Measurements from ENCODE around the gene NFE2L3.
"Not testable (repeated sequence)": the region's sequence is repeated elsewhere in the genome, so short reads cannot be mapped to it uniquely, and the experiment has no call there.

Gene NFE2L3

DNA sequence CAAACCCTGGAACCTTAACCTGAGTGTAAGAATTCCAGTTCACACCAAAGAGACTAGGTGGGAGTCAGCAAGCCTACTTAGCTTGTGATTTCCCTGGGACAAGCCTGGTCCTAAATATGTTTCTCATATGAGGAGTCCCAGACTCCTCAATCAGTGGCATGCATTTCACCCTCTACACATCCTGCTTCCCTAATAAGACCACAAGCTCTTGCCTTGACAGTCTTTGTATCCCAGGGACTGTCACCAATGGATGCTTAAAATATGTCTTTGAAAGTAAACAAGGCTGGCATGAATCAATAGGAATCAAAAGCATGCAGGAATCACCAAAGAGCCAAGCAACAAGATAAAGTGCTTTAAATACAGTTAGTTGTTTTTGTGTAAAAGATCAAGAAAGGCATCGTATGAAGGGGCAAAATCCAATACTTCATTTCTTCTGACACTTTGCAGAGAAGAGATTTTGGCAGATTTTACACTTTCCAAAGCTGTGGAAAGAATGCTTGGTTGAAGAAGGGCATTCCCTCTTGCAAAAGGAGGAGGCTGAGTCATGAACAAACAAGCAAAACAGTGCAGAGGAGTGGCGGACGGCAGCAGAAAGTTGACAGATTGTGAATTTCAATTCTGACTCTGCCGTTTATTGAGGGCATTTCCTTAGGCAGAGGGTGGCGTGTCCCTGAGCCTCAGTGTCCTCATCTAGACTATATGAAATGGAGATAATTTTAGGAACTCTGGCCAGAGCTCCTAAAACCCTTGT, 8.5 kb upstream of the NFE2L3 start:
- DNase-seq: no peak
- intact Hi-C loops (cut with DNase I; ENCODE audit: low total_unique reads): loop anchor here (10.0 kb wide), 1 partner anchor 1291 kb away; no protein-coding TSS in a partner anchor
- H3K27ac ChIP-seq: no peak overlapping the region
- no peaks in the 10 kb centered on the region for H3K36me3 ChIP-seq
- TF ChIP-seq, protein P1, sequence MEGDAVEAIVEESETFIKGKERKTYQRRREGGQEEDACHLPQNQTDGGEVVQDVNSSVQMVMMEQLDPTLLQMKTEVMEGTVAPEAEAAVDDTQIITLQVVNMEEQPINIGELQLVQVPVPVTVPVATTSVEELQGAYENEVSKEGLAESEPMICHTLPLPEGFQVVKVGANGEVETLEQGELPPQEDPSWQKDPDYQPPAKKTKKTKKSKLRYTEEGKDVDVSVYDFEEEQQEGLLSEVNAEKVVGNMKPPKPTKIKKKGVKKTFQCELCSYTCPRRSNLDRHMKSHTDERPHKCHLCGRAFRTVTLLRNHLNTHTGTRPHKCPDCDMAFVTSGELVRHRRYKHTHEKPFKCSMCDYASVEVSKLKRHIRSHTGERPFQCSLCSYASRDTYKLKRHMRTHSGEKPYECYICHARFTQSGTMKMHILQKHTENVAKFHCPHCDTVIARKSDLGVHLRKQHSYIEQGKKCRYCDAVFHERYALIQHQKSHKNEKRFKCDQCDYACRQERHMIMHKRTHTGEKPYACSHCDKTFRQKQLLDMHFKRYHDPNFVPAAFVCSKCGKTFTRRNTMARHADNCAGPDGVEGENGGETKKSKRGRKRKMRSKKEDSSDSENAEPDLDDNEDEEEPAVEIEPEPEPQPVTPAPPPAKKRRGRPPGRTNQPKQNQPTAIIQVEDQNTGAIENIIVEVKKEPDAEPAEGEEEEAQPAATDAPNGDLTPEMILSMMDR (IDR thresholded peaks at IDR 0.05): no peak
- H3K27me3 ChIP-seq: no peaks in the 10 kb centered on the region
- no peaks in the 10 kb centered on the region for H3K9me3 ChIP-seq
- no peak overlapping the region for H3K4me3 ChIP-seq
- H3K4me1 ChIP-seq: peaks cover 0 to 5% (median 0%) of the 10 kb centered on the region in 4 donors

DNA sequence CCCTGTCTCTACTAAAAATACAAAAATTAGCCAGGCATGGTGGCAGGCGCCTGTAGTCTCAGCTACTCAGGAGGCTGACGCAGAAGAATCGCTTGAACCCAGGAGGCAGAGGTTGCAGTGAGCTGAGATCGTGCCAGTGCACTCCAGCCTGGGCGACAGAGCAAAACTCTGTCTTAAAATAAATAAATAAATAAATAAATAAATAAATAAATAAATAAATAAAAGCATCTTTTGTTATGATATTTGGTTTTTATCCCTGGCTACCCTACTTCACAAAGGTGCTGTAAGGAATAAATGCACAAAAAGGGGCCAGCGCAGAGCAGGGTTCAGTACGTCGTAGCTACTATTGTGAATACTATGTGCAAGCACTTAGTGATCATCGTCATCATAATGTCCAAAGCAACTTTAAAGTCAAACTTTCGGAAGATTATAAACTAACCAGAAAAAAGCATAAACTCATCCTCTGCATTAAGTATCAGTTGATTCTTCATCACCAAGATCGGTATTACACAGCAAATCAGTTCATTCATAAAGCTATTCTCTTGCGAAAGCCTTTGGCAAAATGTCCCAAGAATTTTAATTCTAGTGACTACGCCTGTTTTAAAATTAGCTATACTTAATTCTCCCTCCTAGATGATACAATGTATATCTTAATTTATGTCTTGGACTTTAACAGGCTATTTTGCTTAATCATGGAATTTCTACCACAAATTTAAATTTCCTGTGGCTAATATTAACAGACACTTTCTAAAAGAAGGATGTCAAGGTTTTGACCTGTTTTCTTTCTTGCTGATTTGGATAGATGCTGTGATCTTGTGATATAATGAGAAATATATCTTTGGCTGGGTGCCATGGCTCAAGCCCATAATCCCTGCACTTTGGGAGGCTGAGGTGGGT, 7.6 kb upstream of the NFE2L3 start:
- H3K27me3 ChIP-seq: no peaks in the 10 kb centered on the region
- no peak overlapping the region for H3K4me3 ChIP-seq
- no peak overlapping the region for H3K27ac ChIP-seq
- no peaks in the 10 kb centered on the region for H3K36me3 ChIP-seq
- H3K9me3 ChIP-seq: no peaks in the 10 kb centered on the region
- intact Hi-C loops (cut with DNase I; ENCODE audit: low total_unique reads): loop anchor here (10.0 kb wide), 1 partner anchor 1290 kb away; no protein-coding TSS in a partner anchor
- no peak for DNase-seq
- TF ChIP-seq, protein P1 (IDR thresholded peaks at IDR 0.05): no peak
- H3K4me1 ChIP-seq: peaks cover 0 to 5% (median 0%) of the 10 kb centered on the region in 4 donors

DNA sequence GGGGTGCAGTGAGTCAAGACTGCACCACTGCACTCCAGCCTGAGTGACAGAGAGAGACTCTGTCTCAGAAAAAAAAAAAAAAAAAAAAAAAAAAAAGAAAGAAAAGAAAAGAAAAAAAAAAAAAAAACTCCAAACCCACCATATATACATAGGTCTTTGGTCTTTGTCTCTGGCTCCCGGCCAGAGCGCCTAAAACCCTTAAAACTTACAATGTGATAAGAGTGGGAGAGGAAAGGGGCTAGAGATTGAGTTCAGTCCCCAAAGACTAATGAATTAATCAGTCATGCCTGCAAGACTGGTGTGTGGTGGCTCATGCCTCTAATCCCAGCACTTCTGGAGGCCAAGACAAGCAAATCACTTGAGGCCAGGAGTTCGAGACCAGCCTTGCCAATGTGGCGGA, 6.8 kb upstream of the NFE2L3 start:
- intact Hi-C loops (cut with DNase I; ENCODE audit: low total_unique reads): loop anchor here (10.0 kb wide), 1 partner anchor 1290 kb away; no protein-coding TSS in a partner anchor
- no peak for DNase-seq
- Histone ChIP-seq H3K9me3 (no peaks in the 10 kb centered on the region), H3K4me1 (peaks cover 0 to 5% (median 0%) of the 10 kb centered on the region in 4 donors), H3K36me3 (no peaks in the 10 kb centered on the region), H3K27ac (no peak overlapping the region), H3K27me3 (no peaks in the 10 kb centered on the region), H3K4me3 (no peak overlapping the region)
- TF ChIP-seq, protein P1 (IDR thresholded peaks at IDR 0.05): no peak

DNA sequence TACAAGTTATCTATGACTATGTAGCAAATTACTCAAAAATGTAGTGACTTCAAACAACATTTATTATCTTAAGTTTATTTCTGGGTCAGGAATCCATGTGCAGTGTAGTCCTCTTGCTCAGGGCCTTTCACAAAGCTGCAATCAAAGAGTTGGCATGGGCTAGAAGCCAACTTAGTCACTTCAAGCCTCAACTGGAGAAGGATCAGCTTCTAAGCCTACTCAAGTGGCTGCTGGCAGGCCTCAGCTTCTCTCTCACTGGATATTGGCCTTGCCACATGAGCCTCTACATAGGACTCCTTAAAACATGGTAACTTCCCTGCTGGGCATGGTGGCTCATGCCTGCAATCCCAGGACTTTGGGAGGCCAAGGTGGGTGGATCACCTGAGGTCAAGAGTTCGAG, 5.0 kb upstream of the NFE2L3 start:
- Histone ChIP-seq H3K4me3 (no peak overlapping the region), H3K36me3 (no peaks in the 10 kb centered on the region), H3K27ac (no peak overlapping the region), H3K9me3 (no peaks in the 10 kb centered on the region), H3K4me1 (peaks cover 0 to 9% (median 3%) of the 10 kb centered on the region in 4 donors), H3K27me3 (peaks cover 0 to 14% of the 10 kb centered on the region in 2 donors)
- TF ChIP-seq, protein P1 (IDR thresholded peaks at IDR 0.05): no peak
- intact Hi-C loops (cut with DNase I; ENCODE audit: low total_unique reads): loop anchor here (10.0 kb wide), 1 partner anchor 1288 kb away; no protein-coding TSS in a partner anchor
- no peak for DNase-seq

DNA sequence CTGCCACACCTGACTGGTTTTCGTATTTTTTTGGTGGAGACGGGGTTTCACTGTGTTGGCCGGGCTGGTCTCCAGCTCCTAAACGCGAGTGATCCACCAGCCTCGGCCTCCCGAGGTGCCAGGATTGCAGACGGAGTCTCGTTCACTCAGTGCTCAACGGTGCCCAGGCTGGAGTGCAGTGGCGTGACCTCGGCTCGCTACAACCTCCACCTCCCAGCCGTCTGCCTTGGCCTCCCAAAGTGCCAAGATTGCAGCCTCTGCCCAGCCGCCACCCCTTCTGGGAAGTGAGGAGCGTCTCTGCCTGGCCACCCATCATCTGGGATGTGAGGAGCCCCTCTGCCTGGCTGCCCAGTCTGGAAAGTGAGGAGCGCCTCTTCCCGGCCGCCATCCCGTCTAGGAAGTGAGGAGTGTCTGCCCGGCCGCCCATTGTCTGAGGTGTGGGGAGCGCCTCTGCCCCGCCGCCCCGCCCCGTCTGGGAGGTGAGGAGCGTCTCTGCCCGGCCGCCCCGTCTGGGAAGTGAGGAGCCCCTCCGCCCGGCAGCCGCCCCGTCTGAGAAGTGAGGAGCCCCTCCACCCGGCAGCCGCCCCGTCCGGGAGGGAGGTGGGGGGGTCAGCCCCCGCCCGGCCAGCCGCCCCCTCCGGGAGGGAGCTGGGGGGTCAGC, 4.2 kb upstream of the NFE2L3 start:
- peaks cover 0 to 22% of the 10 kb centered on the region in 2 donors for H3K27me3 ChIP-seq
- not testable (repeated sequence) for H3K27ac ChIP-seq, H3K36me3 ChIP-seq, DNase-seq, H3K4me3 ChIP-seq, H3K9me3 ChIP-seq
- peaks cover 0 to 17% (median 9%) of the 10 kb centered on the region in 4 donors for H3K4me1 ChIP-seq
- intact Hi-C loops (cut with DNase I; ENCODE audit: low total_unique reads): loop anchor here (10.0 kb wide), 1 partner anchor 1287 kb away; no protein-coding TSS in a partner anchor

DNA sequence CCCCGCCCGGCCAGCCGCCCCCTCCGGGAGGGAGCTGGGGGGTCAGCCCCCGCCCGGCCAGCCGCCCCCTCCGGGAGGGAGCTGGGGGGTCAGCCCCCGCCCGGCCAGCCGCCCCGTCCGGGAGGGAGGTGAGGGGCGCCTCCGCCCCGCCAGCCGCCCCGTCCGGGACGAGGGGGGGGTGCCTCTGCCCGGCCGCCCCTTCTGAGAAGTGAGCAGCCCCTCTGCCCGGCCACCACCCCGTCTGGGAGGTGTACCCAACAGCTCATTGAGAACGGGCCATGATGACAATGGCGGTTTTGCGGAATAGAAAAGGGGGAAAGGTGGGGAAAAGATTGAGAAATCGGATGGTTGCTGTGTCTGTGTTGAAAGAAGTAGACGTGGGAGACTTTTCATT, 3.7 kb upstream of the NFE2L3 start:
- H3K9me3 ChIP-seq: not testable (repeated sequence)
- peaks cover 0 to 27% of the 10 kb centered on the region in 2 donors for H3K27me3 ChIP-seq
- peaks cover 0 to 18% (median 11%) of the 10 kb centered on the region in 4 donors for H3K4me1 ChIP-seq

More for the DNA sequence above, 3.7 kb upstream of the NFE2L3 start:
- not testable (repeated sequence) for H3K27ac ChIP-seq, DNase-seq, H3K4me3 ChIP-seq, H3K36me3 ChIP-seq
- intact Hi-C loops (cut with DNase I; ENCODE audit: low total_unique reads): loop anchor here (10.0 kb wide), 1 partner anchor 1286 kb away; no protein-coding TSS in a partner anchor

Measured in tibial artery (tissue), 4 donors.